ENCODE results near the gene SCD5. TPM values are rescaled to one million over a fixed set of nuclear protein-coding genes. Genes with fewer than 3 reads are reported as not detected.

SCD5 gene
- total and polyA plus RNA-seq, 9 donors = 7.0 to 16.5 (median 13.1) TPM

- Histone ChIP-seq H3K27me3 (ENCODE audit: control insufficient read depth, insufficient read depth, low read length) (no peaks in the 10 kb centered on the region), H3K4me1 (ENCODE audit: control insufficient read depth, insufficient read depth, low read length) (peaks cover 21% of the 10 kb centered on the region), H3K4me3 (ENCODE audit: low read length) (no peak overlapping the region), H3K36me3 (ENCODE audit: control insufficient read depth, insufficient read depth, low read length) (no peaks in the 10 kb centered on the region), H3K27ac (ENCODE audit: low read length) (no peak overlapping the region), H3K9me3 (replicated peaks; ENCODE audit: control insufficient read depth, low read depth, low read length) (no peaks in the 10 kb centered on the region)
- no peak for DNase-seq
- 79% methylated on average over 3 of the region's 4 CpGs for WGBS (ENCODE audit: insufficient coverage)
These were observed 45.4 kb downstream of the SCD5 start for GRCh38 chr4:82753238-82753637.

DNA sequence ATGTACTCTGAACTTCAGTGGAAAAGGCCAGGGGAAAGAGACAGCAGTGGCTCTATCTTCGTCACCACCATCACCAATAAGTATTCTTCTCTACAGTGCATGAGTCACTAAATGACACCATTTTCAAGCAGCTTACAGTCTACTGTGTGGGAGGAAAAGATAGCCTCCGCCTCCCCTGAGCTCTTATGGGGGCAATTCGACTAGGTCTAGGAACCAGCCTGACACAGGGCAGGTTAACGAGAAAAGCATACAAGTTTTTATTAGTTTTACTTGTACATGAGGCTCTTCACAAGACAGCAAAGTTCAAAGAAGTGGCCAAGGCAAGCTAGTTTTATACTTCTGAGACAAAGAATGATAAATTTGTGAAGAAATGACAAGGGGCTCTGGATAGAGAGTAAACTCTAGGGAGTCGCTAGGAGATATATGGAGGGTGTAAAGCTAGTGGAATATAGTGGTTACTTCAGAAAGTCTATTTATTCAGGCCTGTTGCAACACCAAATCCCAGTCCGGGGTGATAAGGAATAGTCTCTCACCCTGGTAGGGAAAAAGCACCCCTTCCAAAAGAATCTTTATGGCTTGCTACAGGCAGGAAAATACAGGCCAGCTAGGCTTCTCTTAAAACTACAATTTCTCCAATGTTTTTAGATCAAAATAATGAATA lies 49.7 kb downstream of the SCD5 start:
- Histone ChIP-seq H3K4me1 (ENCODE audit: control insufficient read depth, insufficient read depth, low read length) (peaks cover 20% of the 10 kb centered on the region), H3K36me3 (ENCODE audit: control insufficient read depth, insufficient read depth, low read length) (no peaks in the 10 kb centered on the region), H3K4me3 (ENCODE audit: low read length) (no peak overlapping the region), H3K27ac (ENCODE audit: low read length) (no peak overlapping the region), H3K9me3 (replicated peaks; ENCODE audit: control insufficient read depth, low read depth, low read length) (no peaks in the 10 kb centered on the region), H3K27me3 (ENCODE audit: control insufficient read depth, insufficient read depth, low read length) (no peaks in the 10 kb centered on the region)
- DNase-seq = no peak
- 67% methylated on average over 3 of the region's 6 CpGs for WGBS (ENCODE audit: insufficient coverage)

DNA sequence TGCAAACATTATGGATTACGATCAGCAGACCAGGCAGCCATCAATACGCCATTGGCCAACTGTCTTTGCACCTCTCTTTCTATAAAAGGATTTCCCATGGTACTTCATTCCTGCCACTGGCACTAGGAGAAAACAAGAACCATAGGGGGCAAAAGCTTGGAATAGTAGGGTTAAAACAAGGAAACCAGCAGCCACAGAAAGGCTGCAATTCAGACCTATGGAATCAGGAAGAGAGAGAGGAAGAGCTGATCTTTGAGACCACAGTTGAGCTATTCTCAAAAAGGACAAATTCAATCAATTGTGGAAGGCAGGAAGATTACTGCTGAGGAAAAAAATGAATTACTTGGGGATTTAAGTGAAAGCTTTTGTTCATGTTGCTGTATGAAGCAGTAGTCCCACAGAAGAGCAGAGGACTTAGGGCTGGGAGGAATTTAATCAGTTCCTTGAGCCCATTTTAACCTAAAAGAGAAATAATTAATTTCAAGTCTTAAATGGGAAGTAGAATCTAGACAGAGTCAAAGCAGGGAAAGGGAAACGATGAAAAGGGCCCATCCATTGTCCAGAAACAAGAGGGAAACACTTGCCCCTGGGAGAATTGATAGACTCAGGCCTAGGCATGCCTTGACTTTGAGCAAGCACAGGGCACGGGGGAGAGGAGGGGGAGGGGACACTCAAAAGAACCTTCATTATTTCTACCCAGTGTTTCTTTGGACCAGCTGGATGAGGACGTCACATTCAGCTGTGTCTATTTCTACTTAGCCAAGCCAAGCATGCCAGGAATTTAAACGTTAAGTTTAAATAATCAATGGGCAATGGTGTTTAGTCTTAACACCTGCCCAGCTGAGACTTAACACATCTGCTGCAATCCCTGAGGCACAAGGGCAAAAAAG lies 50.7 kb downstream of the SCD5 start:
- Histone ChIP-seq H3K4me1 (ENCODE audit: control insufficient read depth, insufficient read depth, low read length) (peaks cover 10% of the 10 kb centered on the region), H3K27ac (ENCODE audit: low read length) (no peak overlapping the region), H3K27me3 (ENCODE audit: control insufficient read depth, insufficient read depth, low read length) (no peaks in the 10 kb centered on the region), H3K36me3 (ENCODE audit: control insufficient read depth, insufficient read depth, low read length) (no peaks in the 10 kb centered on the region), H3K9me3 (replicated peaks; ENCODE audit: control insufficient read depth, low read depth, low read length) (no peaks in the 10 kb centered on the region), H3K4me3 (ENCODE audit: low read length) (no peak overlapping the region)
- 69% methylated on average over 3 of the region's 6 CpGs for WGBS (ENCODE audit: insufficient coverage)
- DNase-seq = peak; percentile 36

DNA sequence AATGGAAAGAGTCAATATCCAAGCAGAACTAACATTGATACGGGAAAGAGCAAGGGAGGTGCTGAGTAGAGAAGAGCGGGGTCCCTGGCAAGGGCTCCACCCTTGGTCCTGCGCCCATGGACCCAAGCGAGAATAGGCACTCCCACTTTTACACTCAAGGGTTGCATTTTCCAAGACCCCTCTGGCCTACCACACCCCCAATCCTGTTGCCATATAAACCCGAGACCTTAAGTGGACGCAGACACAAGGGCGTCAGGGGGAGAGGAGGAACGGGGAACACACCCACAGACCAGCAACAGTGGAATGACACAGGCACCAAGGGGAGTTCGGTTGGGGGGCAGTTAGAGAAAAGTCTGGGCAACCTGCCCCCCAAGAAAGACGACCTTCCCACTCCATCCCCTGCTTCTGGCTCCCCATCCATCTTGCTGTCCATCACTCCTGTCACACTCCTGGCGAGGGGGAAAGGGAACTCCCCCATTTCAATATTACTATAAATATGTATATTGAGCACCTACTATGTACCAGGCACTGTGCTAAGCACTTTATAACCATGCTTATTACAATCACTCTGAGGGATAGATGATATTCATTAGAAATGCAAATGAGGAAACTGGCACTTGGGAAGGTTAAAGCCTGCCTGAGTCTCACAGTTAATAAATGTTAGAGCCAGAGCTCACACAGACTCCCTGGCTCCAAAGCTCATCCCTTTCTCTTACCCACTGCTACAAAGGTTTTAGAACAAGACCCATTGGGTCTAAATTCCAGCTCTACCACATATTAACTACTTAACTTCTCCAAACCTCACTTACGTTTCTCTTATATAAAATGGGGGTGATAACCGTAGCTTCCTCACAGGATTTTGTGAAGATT lies 51.7 kb downstream of the SCD5 start:
- no CpG with 5 or more reads among the region's 13 CpGs for WGBS (ENCODE audit: insufficient coverage)
- H3K9me3 ChIP-seq (replicated peaks; ENCODE audit: control insufficient read depth, low read depth, low read length) = no peaks in the 10 kb centered on the region
- no peaks in the 10 kb centered on the region for H3K36me3 ChIP-seq (ENCODE audit: control insufficient read depth, insufficient read depth, low read length)
- no peak overlapping the region for H3K4me3 ChIP-seq (ENCODE audit: low read length)
- peaks cover 10% of the 10 kb centered on the region for H3K4me1 ChIP-seq (ENCODE audit: control insufficient read depth, insufficient read depth, low read length)
- DNase-seq = no peak
- H3K27me3 ChIP-seq (ENCODE audit: control insufficient read depth, insufficient read depth, low read length) = no peaks in the 10 kb centered on the region
- no peak overlapping the region for H3K27ac ChIP-seq (ENCODE audit: low read length)

DNA sequence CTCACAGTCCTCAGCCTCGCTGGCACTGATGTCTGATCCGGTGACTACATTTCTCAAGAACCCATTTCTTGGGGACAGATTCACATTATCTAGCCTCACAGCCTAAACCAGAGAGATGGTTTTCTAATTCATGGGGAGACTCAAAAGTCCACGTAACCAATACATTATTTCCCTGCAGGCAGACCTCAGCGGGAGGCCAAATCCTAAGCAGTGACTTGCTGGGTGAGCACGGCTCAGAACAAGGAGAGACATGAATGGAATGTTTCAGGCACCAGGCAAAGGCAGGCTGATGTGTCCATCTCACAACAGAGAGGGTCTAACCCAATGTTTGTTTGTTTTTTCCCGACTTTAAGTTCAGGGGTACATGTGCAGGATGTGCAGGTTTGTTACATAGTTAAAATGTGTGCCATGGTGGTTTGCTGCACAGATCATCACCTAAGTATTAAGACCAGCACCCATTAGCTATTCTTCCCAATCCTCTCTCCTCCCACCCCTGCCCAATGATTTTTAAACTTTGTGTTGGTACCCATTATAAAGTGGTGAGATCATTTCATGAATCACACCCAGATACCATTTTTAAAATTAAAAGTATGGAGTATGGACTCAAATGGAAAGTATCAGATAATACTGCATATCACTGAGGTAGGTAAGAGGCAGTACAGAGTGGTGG lies 53.3 kb downstream of the SCD5 start:
- H3K36me3 ChIP-seq (ENCODE audit: control insufficient read depth, insufficient read depth, low read length) = no peaks in the 10 kb centered on the region
- H3K27me3 ChIP-seq (ENCODE audit: control insufficient read depth, insufficient read depth, low read length) = no peaks in the 10 kb centered on the region
- H3K4me3 ChIP-seq (ENCODE audit: low read length) = no peak overlapping the region
- no peak for DNase-seq
- WGBS (ENCODE audit: insufficient coverage) = 75% methylated on average over 3 of the region's 6 CpGs
- no peak overlapping the region for H3K27ac ChIP-seq (ENCODE audit: low read length)
- no peaks in the 10 kb centered on the region for H3K9me3 ChIP-seq (replicated peaks; ENCODE audit: control insufficient read depth, low read depth, low read length)
- peaks cover 10% of the 10 kb centered on the region for H3K4me1 ChIP-seq (ENCODE audit: control insufficient read depth, insufficient read depth, low read length)

DNA sequence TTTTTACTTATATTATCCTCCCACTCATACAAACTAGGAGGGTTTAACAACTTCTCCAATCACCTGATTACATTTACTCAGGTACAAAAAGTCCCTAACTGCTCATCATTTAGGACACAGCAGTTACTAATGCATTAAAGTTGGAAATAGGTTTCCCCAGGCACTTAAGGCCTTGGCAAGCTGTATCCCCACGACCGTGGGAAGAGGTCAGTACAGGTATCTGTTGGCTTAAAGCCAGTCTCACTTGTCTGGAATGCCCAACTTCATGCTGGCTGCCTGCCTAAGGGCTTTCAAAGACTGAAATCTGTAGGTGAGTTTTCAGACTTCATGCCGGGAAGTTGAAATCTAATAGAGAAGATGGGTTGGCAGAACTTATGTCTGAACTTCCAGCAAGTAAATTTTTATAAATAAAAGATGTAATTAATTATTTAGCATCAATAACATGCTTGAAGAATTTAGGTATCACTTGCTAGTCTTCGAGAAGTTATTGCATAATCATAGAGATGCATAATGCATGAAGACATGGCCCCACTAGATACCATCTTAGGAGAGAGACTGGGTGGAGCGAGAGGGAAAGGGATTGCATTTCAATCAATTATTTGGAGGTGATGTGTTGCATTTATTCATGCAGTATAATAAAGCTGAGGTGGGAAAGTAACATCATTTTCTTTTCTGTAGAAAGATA lies 54.2 kb downstream of the SCD5 start:
- no peak overlapping the region for H3K27ac ChIP-seq (ENCODE audit: low read length)
- H3K4me3 ChIP-seq (ENCODE audit: low read length) = no peak overlapping the region
- 63% methylated on average over 3 of the region's 5 CpGs for WGBS (ENCODE audit: insufficient coverage)
- peaks cover 10% of the 10 kb centered on the region for H3K4me1 ChIP-seq (ENCODE audit: control insufficient read depth, insufficient read depth, low read length)
- no peaks in the 10 kb centered on the region for H3K27me3 ChIP-seq (ENCODE audit: control insufficient read depth, insufficient read depth, low read length)
- no peak for DNase-seq
- no peaks in the 10 kb centered on the region for H3K9me3 ChIP-seq (replicated peaks; ENCODE audit: control insufficient read depth, low read depth, low read length)
- no peaks in the 10 kb centered on the region for H3K36me3 ChIP-seq (ENCODE audit: control insufficient read depth, insufficient read depth, low read length)

GRCh38 chr4:82741188-82741587 lies 57.4 kb downstream of the SCD5 start:
- Histone ChIP-seq H3K36me3 (ENCODE audit: control insufficient read depth, insufficient read depth, low read length) (no peaks in the 10 kb centered on the region), H3K9me3 (replicated peaks; ENCODE audit: control insufficient read depth, low read depth, low read length) (no peaks in the 10 kb centered on the region), H3K4me1 (ENCODE audit: control insufficient read depth, insufficient read depth, low read length) (peaks cover 3% of the 10 kb centered on the region), H3K27me3 (ENCODE audit: control insufficient read depth, insufficient read depth, low read length) (no peaks in the 10 kb centered on the region), H3K27ac (ENCODE audit: low read length) (no peak overlapping the region), H3K4me3 (ENCODE audit: low read length) (no peak overlapping the region)
- WGBS (ENCODE audit: insufficient coverage) = 90% methylated on average over 2 of the region's 5 CpGs
- DNase-seq = no peak

DNA sequence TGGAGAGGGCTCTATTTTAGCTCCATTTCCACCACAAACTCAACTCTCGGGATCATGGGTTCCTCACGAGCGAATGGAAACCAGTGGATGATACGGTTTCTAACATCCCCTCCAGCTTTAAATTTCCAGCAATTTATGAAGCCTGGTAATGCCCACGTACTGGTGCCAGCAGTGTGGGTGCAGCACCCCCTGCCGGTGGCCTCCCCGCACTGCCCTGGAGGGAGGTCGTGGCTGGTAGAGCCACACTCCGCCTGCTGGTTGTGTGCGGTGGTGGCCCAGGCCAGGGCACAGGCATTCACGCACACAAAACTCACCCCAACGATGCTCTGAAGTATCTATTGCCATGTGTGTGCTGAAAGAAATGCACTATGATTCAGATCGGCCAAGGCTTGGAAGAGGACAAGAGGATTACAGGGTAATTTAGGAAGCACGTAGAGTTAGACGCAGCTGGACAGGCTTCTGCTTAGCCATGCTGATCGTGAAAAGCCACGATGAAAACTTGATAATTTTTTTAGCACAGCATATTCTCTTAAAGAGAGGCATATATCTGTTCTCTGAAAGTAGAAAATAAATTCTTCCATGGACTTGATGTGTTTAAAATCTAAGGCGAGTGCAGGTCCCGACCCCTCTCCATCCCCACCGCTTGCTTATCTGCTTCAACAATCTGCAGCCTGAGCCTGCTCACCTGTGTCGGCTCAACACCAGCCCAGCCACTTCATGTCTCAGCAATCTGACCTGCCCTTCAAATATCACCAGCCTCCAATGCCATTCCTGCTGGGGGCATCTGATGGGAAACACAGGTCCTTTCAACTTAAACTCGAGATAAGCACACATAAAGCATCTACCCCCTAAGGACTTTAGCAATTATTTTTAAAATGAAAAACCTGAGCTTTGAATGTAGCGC lies 59.1 kb downstream of the SCD5 start:
- H3K4me3 ChIP-seq (ENCODE audit: low read length) = no peak overlapping the region
- DNase-seq = peak; percentile 44
- no peaks in the 10 kb centered on the region for H3K36me3 ChIP-seq (ENCODE audit: control insufficient read depth, insufficient read depth, low read length)
- WGBS (ENCODE audit: insufficient coverage) = 42% methylated on average over 13 of the region's 23 CpGs
- no peak overlapping the region for H3K27ac ChIP-seq (ENCODE audit: low read length)
- peaks cover 3% of the 10 kb centered on the region for H3K4me1 ChIP-seq (ENCODE audit: control insufficient read depth, insufficient read depth, low read length)
- H3K9me3 ChIP-seq (replicated peaks; ENCODE audit: control insufficient read depth, low read depth, low read length) = no peaks in the 10 kb centered on the region
- no peaks in the 10 kb centered on the region for H3K27me3 ChIP-seq (ENCODE audit: control insufficient read depth, insufficient read depth, low read length)

DNA sequence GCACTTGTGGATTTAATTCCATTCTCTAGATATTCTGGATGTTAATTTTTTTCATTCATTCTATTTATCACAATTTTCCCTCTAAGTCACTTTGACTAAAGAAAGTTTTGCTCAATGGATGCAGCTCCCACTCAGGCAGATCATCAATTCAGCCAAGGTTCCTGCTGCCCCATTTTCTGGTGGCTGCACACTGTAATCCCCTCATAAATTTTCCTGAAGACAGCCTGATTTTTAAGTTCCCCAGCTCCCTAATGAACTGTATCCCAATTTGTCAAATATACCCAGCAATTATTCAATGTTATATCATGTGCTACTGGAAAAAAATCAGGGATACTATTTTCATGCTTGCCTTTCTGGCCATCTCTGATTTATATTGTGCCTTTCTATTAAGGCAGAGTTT lies 61.2 kb downstream of the SCD5 start:
- Histone ChIP-seq H3K9me3 (replicated peaks; ENCODE audit: control insufficient read depth, low read depth, low read length) (no peaks in the 10 kb centered on the region), H3K27me3 (ENCODE audit: control insufficient read depth, insufficient read depth, low read length) (no peaks in the 10 kb centered on the region), H3K36me3 (ENCODE audit: control insufficient read depth, insufficient read depth, low read length) (no peaks in the 10 kb centered on the region), H3K4me3 (ENCODE audit: low read length) (no peak overlapping the region), H3K4me1 (ENCODE audit: control insufficient read depth, insufficient read depth, low read length) (peaks cover 3% of the 10 kb centered on the region), H3K27ac (ENCODE audit: low read length) (no peak overlapping the region)
- no peak for DNase-seq
